ENCODE measurements around the gene CENPP.

GRCh38 chr9:92611621-92612285, 286.0 kb downstream of the CENPP start:
- TF ChIP-seq POLR2A (IDR thresholded peaks at IDR 0.05; ENCODE audit: extremely low read depth, insufficient read length) (no peak), CTCF (IDR thresholded peaks at IDR 0.05; ENCODE audit: low read depth, low read length) (no peak), MAX (IDR thresholded peaks at IDR 0.05; ENCODE audit: low read depth, low read length) (no peak), MYC (IDR thresholded peaks at IDR 0.05; ENCODE audit: low read depth, low read length) (no peak)

Data from NB4 (cell line).